H1 (cell line): ENCODE results near the gene CDH11.

Source experiments
- BCL11A ChIP-seq, 2 experiments: IDR thresholded peaks; one replicate each; pipeline ENCODE4 v1.6.1; 2011; ENCODE audit warnings: low read depth in 2 of 2, low read length in 2 of 2, mild to moderate bottlenecking in 2 of 2
- CTCF ChIP-seq, 3 experiments: IDR thresholded peaks; 1 replicate in 2 of 3; 2 replicates in 1 of 3; pipeline versions ENCODE4 v1.5.1 to v1.6.1; 2011; ENCODE audit warnings: low read length in 3 of 3, mild to moderate bottlenecking in 3 of 3, inconsistent platforms in 2 of 3, low read depth in 1 of 3, moderate library complexity in 1 of 3; ENCODE audit not compliant: insufficient read depth in 1 of 3; ENCODE audit errors: control extremely low read depth in 1 of 3
- GABPA ChIP-seq: IDR thresholded peaks from 2 replicates; pipeline ENCODE4 v1.6.1; 2011; ENCODE audit warnings: mild to moderate bottlenecking, low read length, moderate library complexity, borderline replicate concordance; ENCODE audit not compliant: insufficient read depth

GRCh38 chr16:65123396-65124211 is 1.7 kb upstream of the CDH11 start:
- TF ChIP-seq CTCF (IDR thresholded peaks at IDR 0.05; ENCODE audit: control extremely low read depth in 1 of 3, insufficient read depth in 1 of 3, low read depth in 1 of 3, low read length in 3 of 3) (no peak), GABPA (no peak), BCL11A (IDR thresholded peaks at IDR 0.05; ENCODE audit: low read depth in 2 of 2, low read length in 2 of 2) (no peak)
